Measurements from ENCODE around the gene CTXND2. TPM values are rescaled to one million over a fixed set of nuclear protein-coding genes. Genes with fewer than 3 reads are reported as not detected.
"Not testable (repeated sequence)": the region's sequence is repeated elsewhere in the genome, so short reads cannot be mapped to it uniquely, and the experiment has no call there.

Gene CTXND2
- total and polyA plus RNA-seq, 2 donors (not counting 3 experiments of a cell fraction or from before 2014, with no cell fraction given) = not detected

- H3K4me2 ChIP-seq (ENCODE audit: insufficient read depth, low read length) = no peak overlapping the region
- H3K27ac ChIP-seq (ENCODE audit: insufficient read depth, low read depth, low read length) = no peak overlapping the region
- ChIA-PET CTCF (no interaction called here), POLR2A (no interaction called here)
- dilution Hi-C loops (cut with MboI; ENCODE audit: extremely low pct_ligation_motif_present, low sequenced_read_pairs) (no loop called here), intact Hi-C loops (cut with micrococcal nuclease) (no loop called here)
- DNase-seq (ENCODE audit: low read depth, low spot score) (no peak), FAIRE-seq (no peak)
- H3K36me3 ChIP-seq (ENCODE audit: control insufficient read depth in 2 of 2, extremely low read depth in 1 of 2, insufficient read depth in 2 of 2, low read length in 2 of 2) = peaks cover 0 to 2% of the 10 kb centered on the region in 2 experiments
- no TSS peak for BruUV-seq (replicated peaks)
- H2AFZ ChIP-seq (ENCODE audit: low read depth, low read length) = no peak overlapping the region
- no peaks in the 10 kb centered on the region for H3K79me2 ChIP-seq (ENCODE audit: control insufficient read depth, insufficient read depth, low read length)
- H4K20me1 ChIP-seq (replicated peaks; ENCODE audit: control insufficient read depth, extremely low read depth, insufficient read depth, low read length) = no peaks in the 10 kb centered on the region
- TF ChIP-seq MYC (IDR thresholded peaks at IDR 0.05; ENCODE audit: low read depth, low read length) = no peak
- TF ChIP-seq FOS (IDR thresholded peaks at IDR 0.05; ENCODE audit: borderline replicate concordance, insufficient read depth, low read length) = no peak
- TF ChIP-seq POLR2A (IDR thresholded peaks at IDR 0.05; ENCODE audit: low read depth, low read length) = no peak
- TF ChIP-seq GATA2 (IDR thresholded peaks at IDR 0.05; ENCODE audit: insufficient read depth, insufficient read length, low read depth, low read length) = no peak
- no peak for TF ChIP-seq CTCF (IDR thresholded peaks at IDR 0.05; ENCODE audit: extremely low read depth in 1 of 2, insufficient read depth in 1 of 2, low read depth in 1 of 2, low read length in 2 of 2)
- no peak for TF ChIP-seq POLR2AphosphoS5 (IDR thresholded peaks at IDR 0.05; ENCODE audit: insufficient read depth, low read depth, low read length)
- TF ChIP-seq JUN (IDR thresholded peaks at IDR 0.05; ENCODE audit: borderline replicate concordance, insufficient read depth, insufficient read length, low read depth) = no peak
- TF ChIP-seq MAX (IDR thresholded peaks at IDR 0.05; ENCODE audit: insufficient read depth, insufficient read length) = no peak
- TF ChIP-seq EZH2 (IDR thresholded peaks at IDR 0.05; ENCODE audit: borderline replicate concordance, low read depth, low read length, severe bottlenecking) = no peak
- no peak overlapping the region for H3K9ac ChIP-seq (replicated peaks; ENCODE audit: extremely low read depth, insufficient read depth, low read length)
- no peaks in the 10 kb centered on the region for H3K27me3 ChIP-seq (ENCODE audit: control insufficient read depth in 2 of 2, insufficient read depth in 2 of 2, low read length in 2 of 2)
- H3K4me1 ChIP-seq (ENCODE audit: control insufficient read depth, extremely low read depth, insufficient read depth, low read length) = no peaks in the 10 kb centered on the region
- H3K9me1 ChIP-seq (replicated peaks; ENCODE audit: control insufficient read depth, extremely low read depth, insufficient read depth, low read length) = no peaks in the 10 kb centered on the region
- H3K4me3 ChIP-seq (replicated peaks in 1 of 3; ENCODE audit: insufficient read depth in 1 of 3, low read depth in 1 of 3, low read length in 3 of 3) = no peak overlapping the region
- H3K9me3 ChIP-seq (replicated peaks; ENCODE audit: control insufficient read depth, insufficient read depth, low read length) = no peaks in the 10 kb centered on the region
Observed at GRCh38 chr1:150846473-150847146, 40.3 kb upstream of the CTXND2 start.

- DNase-seq (ENCODE audit: low read depth, low spot score); dilution Hi-C loops (cut with MboI; ENCODE audit: extremely low pct_ligation_motif_present, low sequenced_read_pairs); H3K36me3 ChIP-seq (ENCODE audit: control insufficient read depth in 2 of 2, extremely low read depth in 1 of 2, insufficient read depth in 2 of 2, low read length in 2 of 2); H3K4me3 ChIP-seq (replicated peaks in 1 of 3; ENCODE audit: insufficient read depth in 1 of 3, low read depth in 1 of 3, low read length in 3 of 3); H2AFZ ChIP-seq (ENCODE audit: low read depth, low read length); H4K20me1 ChIP-seq (replicated peaks; ENCODE audit: control insufficient read depth, extremely low read depth, insufficient read depth, low read length); H3K79me2 ChIP-seq (ENCODE audit: control insufficient read depth, insufficient read depth, low read length); H3K9me3 ChIP-seq (replicated peaks; ENCODE audit: control insufficient read depth, insufficient read depth, low read length); H3K9ac ChIP-seq (replicated peaks; ENCODE audit: extremely low read depth, insufficient read depth, low read length); H3K27ac ChIP-seq (ENCODE audit: insufficient read depth, low read depth, low read length); BruUV-seq (replicated peaks); H3K4me2 ChIP-seq (ENCODE audit: insufficient read depth, low read length); FAIRE-seq; H3K9me1 ChIP-seq (replicated peaks; ENCODE audit: control insufficient read depth, extremely low read depth, insufficient read depth, low read length); H3K27me3 ChIP-seq (ENCODE audit: control insufficient read depth in 2 of 2, insufficient read depth in 2 of 2, low read length in 2 of 2); H3K4me1 ChIP-seq (ENCODE audit: control insufficient read depth, extremely low read depth, insufficient read depth, low read length); POLR2A ChIA-PET; intact Hi-C loops (cut with micrococcal nuclease); CTCF ChIA-PET: not testable (repeated sequence)
Observed at GRCh38 chr1:150850801-150851362, 36.1 kb upstream of the CTXND2 start.

Measured in endothelial cell of umbilical vein (primary cell).